ENCODE measurements around the gene SNX32.

Gene SNX32

DNA sequence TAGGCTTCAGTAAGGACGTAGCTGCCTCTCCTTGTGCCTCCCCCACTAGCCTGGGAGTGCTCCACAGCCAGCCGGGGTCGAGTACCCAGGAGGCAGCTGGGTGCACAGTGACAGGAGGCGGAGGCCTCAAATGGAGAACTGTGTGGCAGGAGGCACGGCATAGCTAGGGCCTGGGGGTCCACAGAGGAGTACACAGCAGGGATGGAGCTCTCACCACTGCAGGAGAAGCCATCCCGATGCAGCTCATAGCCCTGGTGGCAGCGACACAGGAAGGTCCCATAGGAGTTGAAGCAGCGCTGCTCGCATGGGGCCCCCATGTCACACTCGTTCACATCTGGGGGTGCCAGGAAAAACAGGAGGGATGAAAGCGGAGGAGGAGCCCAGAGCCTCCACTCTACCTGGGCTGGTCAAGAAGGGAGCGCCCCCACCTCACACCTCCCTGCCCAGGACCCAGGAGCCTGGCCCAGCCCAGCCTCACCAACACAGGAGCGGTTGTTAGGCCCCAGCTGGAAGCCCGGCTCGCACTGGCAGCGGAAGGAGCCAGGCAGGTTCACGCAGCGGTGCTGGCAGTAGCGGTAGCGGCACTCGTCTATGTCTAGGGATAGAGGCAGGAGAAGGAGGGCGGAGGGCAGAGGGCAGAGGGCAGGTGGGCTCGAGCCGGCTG is 36.0 kb downstream of the SNX32 start:
- DNase-seq = no peak

- DNase-seq = no peak
Measured at GRCh38 chr11:65870307-65870658, 36.5 kb downstream of the SNX32 start.

DNA sequence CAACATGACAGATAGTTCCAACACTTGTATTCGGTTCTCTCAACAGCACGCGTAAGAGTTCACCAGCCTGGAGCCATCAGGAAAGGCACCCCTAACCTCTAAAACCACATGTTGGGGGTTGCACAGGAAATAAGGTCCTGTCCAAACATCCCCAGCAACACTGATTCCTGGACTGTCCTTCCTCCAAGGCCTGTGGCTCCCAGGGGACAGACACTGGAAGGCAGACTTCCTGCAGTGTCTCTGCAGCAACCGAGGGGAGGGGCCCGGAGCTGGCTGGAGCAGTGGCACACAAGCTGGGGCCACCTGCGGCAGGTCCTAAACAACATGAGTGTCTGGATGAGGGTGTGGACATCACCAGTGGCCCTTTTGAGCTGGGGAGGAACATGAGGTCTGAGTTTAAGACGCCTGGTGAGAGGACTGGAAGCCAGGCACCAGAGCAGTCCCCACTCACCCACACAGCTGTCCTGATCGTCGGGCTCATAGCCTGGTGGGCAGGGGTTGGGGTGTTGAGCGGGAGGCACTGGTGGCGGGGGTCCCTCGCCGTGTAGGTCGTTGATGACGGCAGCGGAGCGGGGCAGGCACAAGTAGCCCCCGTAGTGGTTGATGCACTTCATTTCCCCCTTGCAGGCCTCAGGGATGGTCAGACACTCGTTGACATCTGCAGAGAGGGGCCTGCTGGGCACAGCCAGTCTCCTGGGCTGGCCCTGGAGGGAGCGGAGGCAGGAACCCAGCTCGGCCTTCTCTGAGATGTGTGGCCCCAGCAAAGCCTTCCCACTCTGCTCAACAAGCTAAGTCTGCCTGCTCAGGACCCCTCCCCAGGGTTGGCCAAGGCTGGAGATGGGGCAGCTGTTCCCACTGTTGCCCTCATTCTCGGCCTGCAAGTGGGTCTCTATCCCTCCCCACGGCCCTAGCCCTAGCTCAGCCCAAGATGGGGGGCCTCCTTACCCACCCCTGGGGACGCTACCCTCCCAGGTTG is 37.2 kb downstream of the SNX32 start:
- DNase-seq = no peak

GRCh38 chr11:65871811-65872548 is 38.2 kb downstream of the SNX32 start:
- DNase-seq = no peak

DNA sequence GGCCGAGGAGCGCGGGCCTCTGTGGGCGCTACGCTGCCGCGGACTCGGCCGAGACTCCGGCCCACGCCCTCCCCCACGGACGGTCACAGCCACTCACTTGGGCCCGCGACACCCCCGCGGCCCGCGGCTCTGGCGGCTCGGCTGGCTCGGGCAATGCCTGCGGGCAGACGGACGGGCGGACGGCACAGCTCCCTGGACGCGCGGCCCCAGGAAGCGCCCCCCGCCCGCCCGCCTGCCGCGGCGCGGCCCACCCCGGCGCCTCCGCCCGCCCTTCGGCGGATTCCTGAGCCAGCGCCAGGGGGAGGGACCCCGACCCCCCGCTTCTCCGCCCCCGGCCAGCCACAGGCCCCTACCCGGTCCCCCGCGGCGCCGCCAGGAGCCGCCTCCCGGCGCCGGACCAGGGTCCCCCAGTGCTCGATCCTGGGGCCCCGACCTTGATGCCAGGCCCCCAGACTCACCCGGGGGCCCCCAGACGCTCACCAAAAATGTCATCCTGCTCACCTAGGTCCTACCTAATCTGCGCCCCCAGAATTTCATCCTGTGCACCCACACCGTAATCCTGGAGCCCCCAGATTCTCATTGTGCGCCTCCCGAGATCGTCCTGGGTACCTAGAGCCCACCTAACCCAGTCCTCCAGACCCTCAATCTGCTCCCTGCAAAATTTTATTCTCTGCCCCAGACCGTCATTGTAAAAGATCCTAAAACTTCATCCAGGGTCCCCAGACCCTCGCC is 39.0 kb downstream of the SNX32 start, which contains the start of gene EFEMP2:
Gene EFEMP2 (minus strand): TSS at position 215 of the 732 bp plus-strand sequence. CDS start 446 bp downstream, outside the sequence.
- DNase-seq = peak; percentile 66

- DNase-seq = peak; percentile 92
Measured at GRCh38 chr11:65873318-65874156, 39.8 kb downstream of the SNX32 start.

- no peak for DNase-seq
Measured at GRCh38 chr11:65879617-65880016, 45.9 kb downstream of the SNX32 start, which contains the start of gene CTSW. CTSW (plus strand) TSS chr11:65879837; CDS start chr11:65879855, 18 bp downstream.

GRCh38 chr11:65880027-65880426 is 46.3 kb downstream of the SNX32 start:
- DNase-seq = no peak

GRCh38 chr11:65880844-65881421 is 47.2 kb downstream of the SNX32 start:
- no peak for DNase-seq

- no peak for DNase-seq
Measured at GRCh38 chr11:65882120-65883057, 48.6 kb downstream of the SNX32 start.

DNA sequence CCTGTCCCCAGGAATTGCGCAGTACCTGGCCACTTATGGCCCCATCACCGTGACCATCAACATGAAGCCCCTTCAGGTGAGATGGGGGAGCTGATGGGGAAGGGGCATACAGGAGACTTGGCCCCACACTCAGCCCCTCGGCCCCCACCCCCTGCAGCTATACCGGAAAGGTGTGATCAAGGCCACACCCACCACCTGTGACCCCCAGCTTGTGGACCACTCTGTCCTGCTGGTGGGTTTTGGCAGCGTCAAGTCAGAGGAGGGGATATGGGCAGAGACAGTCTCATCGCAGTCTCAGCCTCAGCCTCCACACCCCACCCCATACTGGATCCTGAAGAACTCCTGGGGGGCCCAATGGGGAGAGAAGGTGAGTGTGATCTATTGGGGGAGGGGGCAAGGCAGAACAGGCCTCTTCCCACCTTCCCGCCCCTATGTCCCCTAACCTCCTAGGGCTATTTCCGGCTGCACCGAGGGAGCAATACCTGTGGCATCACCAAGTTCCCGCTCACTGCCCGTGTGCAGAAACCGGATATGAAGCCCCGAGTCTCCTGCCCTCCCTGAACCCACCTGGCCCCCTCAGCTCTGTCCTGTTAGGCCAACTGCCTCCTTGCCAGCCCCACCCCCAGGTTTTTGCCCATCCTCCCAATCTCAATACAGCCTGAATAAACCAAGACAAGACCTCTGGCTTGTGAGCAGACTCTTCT is 49.4 kb downstream of the SNX32 start:
- DNase-seq = no peak

- DNase-seq = no peak
Measured at GRCh38 chr11:65883786-65884715, 50.3 kb downstream of the SNX32 start.

GRCh38 chr11:65884716-65885092 is 50.9 kb downstream of the SNX32 start:
- peak; percentile 62 for DNase-seq

DNA sequence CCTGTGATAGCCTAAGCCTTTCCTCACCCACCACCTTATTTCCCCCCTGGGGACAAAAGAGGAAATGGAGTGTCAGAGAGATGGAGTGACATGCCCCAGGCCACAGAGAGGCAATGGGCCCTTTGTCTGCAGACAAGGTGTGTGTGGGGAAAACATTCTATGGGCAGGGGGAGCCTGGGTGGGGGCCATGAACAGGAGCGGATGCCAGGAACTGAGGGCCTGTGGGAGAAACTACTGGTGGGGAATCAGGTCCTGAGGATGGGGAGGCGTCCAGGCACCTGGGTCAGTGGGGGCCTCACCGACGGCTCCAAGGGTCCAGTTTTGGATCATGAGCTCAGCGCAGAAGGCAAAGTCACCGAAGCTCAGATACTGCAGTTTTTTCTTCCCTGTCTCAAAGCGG is 51.5 kb downstream of the SNX32 start:
- DNase-seq = no peak

- no peak for DNase-seq
Measured at GRCh38 chr11:65885808-65886536, 52.2 kb downstream of the SNX32 start.

GRCh38 chr11:65886826-65887722 is 53.3 kb downstream of the SNX32 start:
- no peak for DNase-seq

Measured in fibroblast of skin of right quadriceps (primary cell).